Activated T-cell treated with anti-CD3 and anti-CD28 coated beads for 48 hours (primary cell): ENCODE measurements around the gene CYB5R3.
"Not testable (repeated sequence)": the region's sequence is repeated elsewhere in the genome, so short reads cannot be mapped to it uniquely, and the experiment has no call there.

Experiments
- DNase-seq: peaks from one replicate; pipeline ENCODE4 v3.0.0-alpha.2; 2020; ENCODE audit warnings: low read depth

The CYB5R3 gene

GRCh38 chr22:42678894-42679293, 29.7 kb upstream of the CYB5R3 start:
- DNase-seq = no peak

GRCh38 chr22:42677936-42678335, 28.7 kb upstream of the CYB5R3 start:
- DNase-seq = not testable (repeated sequence)

GRCh38 chr22:42676059-42676607, 26.9 kb upstream of the CYB5R3 start:
- no peak for DNase-seq

GRCh38 chr22:42673898-42674401, 24.8 kb upstream of the CYB5R3 start:
- no peak for DNase-seq

GRCh38 chr22:42673071-42673470, 23.9 kb upstream of the CYB5R3 start:
- DNase-seq = not testable (repeated sequence)

- no peak for DNase-seq
Observed at GRCh38 chr22:42670921-42671709, 21.9 kb upstream of the CYB5R3 start.

- no peak for DNase-seq
Observed at GRCh38 chr22:42670046-42670445, 20.9 kb upstream of the CYB5R3 start.

- DNase-seq = not testable (repeated sequence)
Observed at GRCh38 chr22:42666393-42666792, 17.2 kb upstream of the CYB5R3 start.

GRCh38 chr22:42664976-42665831, 16.0 kb upstream of the CYB5R3 start:
- no peak for DNase-seq

- peak; percentile 74 for DNase-seq
Observed at GRCh38 chr22:42661985-42662831, 13.0 kb upstream of the CYB5R3 start.

GRCh38 chr22:42656578-42656977, 7.4 kb upstream of the CYB5R3 start:
- DNase-seq = no peak

GRCh38 chr22:42655693-42656092, 6.5 kb upstream of the CYB5R3 start:
- DNase-seq = no peak

GRCh38 chr22:42654436-42655073, 5.4 kb upstream of the CYB5R3 start:
- DNase-seq = no peak

GRCh38 chr22:42653999-42654398, 4.8 kb upstream of the CYB5R3 start:
- no peak for DNase-seq

- DNase-seq = no peak
Observed at GRCh38 chr22:42651134-42651533, 1.9 kb upstream of the CYB5R3 start.

- peak; percentile 12 for DNase-seq
Observed at GRCh38 chr22:42648368-42649245, 585 bp downstream of the CYB5R3 start.

GRCh38 chr22:42648017-42648367, 1.2 kb downstream of the CYB5R3 start:
- no peak for DNase-seq

- DNase-seq = no peak
Observed at GRCh38 chr22:42646569-42647525, 2.3 kb downstream of the CYB5R3 start.

GRCh38 chr22:42645938-42646568, 3.1 kb downstream of the CYB5R3 start:
- no peak for DNase-seq
